ENCODE measurements around the gene DNAJB13.

DNAJB13 gene

GRCh38 chr11:74018331-74019005 is 67.6 kb downstream of the DNAJB13 start:
- no peak for DNase-seq

GRCh38 chr11:74019104-74019738 is 68.4 kb downstream of the DNAJB13 start:
- DNase-seq: no peak

GRCh38 chr11:74019860-74020259 is 69.0 kb downstream of the DNAJB13 start:
- DNase-seq: peak; percentile 38

Measured in activated CD8-positive, alpha-beta memory T cell treated with anti-CD3 and anti-CD28 coated beads, Interleukin-2, amount 50 U/mL, for 4 hours (primary cell).